GM19463 (cell line): Measurements from ENCODE around the gene ACKR3.

ENCODE experiments used
- ATAC-seq: cut with Tn5 transposase; IDR thresholded peaks from one replicate; pipeline ENCODE4 v1.9.1; 2021; ENCODE audit warnings: mild to moderate bottlenecking, moderate library complexity; ENCODE audit not compliant: unreplicated experiment

Gene ACKR3

GRCh38 chr2:236627841-236628240, 58.2 kb downstream of the ACKR3 start:
- ATAC-seq: no peak

- no peak for ATAC-seq
These were observed 58.8 kb downstream of the ACKR3 start for GRCh38 chr2:236628256-236628901.

- ATAC-seq: no peak
These were observed 59.5 kb downstream of the ACKR3 start for GRCh38 chr2:236628981-236629605.

- no peak for ATAC-seq
These were observed 60.6 kb downstream of the ACKR3 start for GRCh38 chr2:236629961-236630872.

- ATAC-seq: no peak
These were observed 61.7 kb downstream of the ACKR3 start for GRCh38 chr2:236631281-236631855.

- no peak for ATAC-seq
These were observed 62.2 kb downstream of the ACKR3 start for GRCh38 chr2:236631856-236632291.
